Pancreas (tissue), 10 donors: ENCODE measurements around the gene CEMIP2. TPM values are rescaled to one million over a fixed set of nuclear protein-coding genes. Genes with fewer than 3 reads are reported as not detected.
A peak's percentile ranks its signal among the peaks of the same experiment; 100 is the strongest.

Experiments
- ATAC-seq, 4 donors: fragments of 200-7000 bp; cut with Tn5 transposase; one replicate each; pipeline versions ENCODE4 v1.8.0 to v1.9.1; 2020; ENCODE audit warnings: mild to moderate bottlenecking in 4 of 4, moderate library complexity in 4 of 4
- DNase-seq, 6 donors: peaks; one replicate each; pipeline ENCODE4 v3.0.0-alpha.2; 2020
- FAIRE-seq: peaks from 2 replicates; lab custom pipeline; 2012; peaks lifted over from hg19 to GRCh38; lab: Jason Lieb, UNC
- H3K27ac ChIP-seq, 4 donors: fragments of 200-600 bp; sonication (generic); 1 replicate in 3 of 4; 2 replicates in 1 of 4; pipeline versions ENCODE4 v1.5.0 to v1.8.0; 2020
- H3K27me3 ChIP-seq, 4 donors: fragments of 200-600 bp; one replicate each; pipeline ENCODE4 v1.8.0; 2021
- H3K36me3 ChIP-seq, 3 donors: fragments of 200-600 bp; sonication (generic) in 1 of 3; one replicate each; pipeline versions ENCODE4 v1.5.0 to v1.8.0; 2020 to 2021
- H3K4me1 ChIP-seq, 3 donors: fragments of 200-600 bp; one replicate each; pipeline ENCODE4 v1.8.0; 2021
- H3K4me3 ChIP-seq, 4 donors: fragments of 200-600 bp; sonication (generic) in 2 of 4; one replicate each; pipeline versions ENCODE4 v1.5.0 to v1.8.0; 2020 to 2021
- H3K9me3 ChIP-seq, 4 donors: fragments of 200-600 bp; one replicate each; pipeline ENCODE4 v1.8.0; 2021
- WGBS, 2 donors: extraction: QIAGEN DNeasy Blood & Tissue Kit; methylation state at CpG; one replicate each; pipeline ENCODE4 v1.1.7; 2013; 5-methylcytosine and 5-hydroxymethylcytosine counted together
- intact Hi-C, 3 donors: fragments of 100-400 bp; cut with DNase I; formaldehyde crosslinking; loops; one replicate each; pipeline versions ENCODE4 v1.11.1 to v1.14.2; 2022
- polyA plus RNA-seq, 2 donors: library from polyadenylated mRNA; stranded (reverse); fragments of 200-250 nt; gene quantifications; one replicate each; pipeline ENCODE4 v1.2.3, GENCODE V29; 2013
- total RNA-seq, 6 donors: library from RNA; stranded (reverse); fragmentation: NEBNext Ultra II Directional in 4 of 6; extraction: Animal tissue kit (Norgen Biotek cat#: 25700) in 4 of 6; gene quantifications; one replicate each; pipeline versions ENCODE4 v1.2.1 to v1.2.4, GENCODE V29; 2021 to 2023
- TF ChIP-seq, protein P1 (sequence below), 4 donors: fragments of 200-600 bp; sonication (generic) in 3 of 4; IDR thresholded peaks; one replicate each; pipeline versions ENCODE4 v1.5.0 to v1.8.0; 2021; ENCODE audit warnings: antibody characterized with exemption in 4 of 4
- donor health status: healthy with polysubstance abuse.
- donor health status: DM: no; HTN: no; CAD: no; lungs with moderate emphysema.
- donor health status: DM: no; HTN: no; CAD: no.
- donor health status: control.
- donor health status: control.
- donor health status: Bipolar disorder and iron deficiency.
- donor health status: DM: yes; HTN: yes; CAD: no.
- donor health status: DM: no; HTN: no; CAD: no.
- donor health status: DM: no; HTN: no; CAD: no.
- donor health status: DM: yes; HTN: yes; CAD: no.

CEMIP2 gene, protein sequence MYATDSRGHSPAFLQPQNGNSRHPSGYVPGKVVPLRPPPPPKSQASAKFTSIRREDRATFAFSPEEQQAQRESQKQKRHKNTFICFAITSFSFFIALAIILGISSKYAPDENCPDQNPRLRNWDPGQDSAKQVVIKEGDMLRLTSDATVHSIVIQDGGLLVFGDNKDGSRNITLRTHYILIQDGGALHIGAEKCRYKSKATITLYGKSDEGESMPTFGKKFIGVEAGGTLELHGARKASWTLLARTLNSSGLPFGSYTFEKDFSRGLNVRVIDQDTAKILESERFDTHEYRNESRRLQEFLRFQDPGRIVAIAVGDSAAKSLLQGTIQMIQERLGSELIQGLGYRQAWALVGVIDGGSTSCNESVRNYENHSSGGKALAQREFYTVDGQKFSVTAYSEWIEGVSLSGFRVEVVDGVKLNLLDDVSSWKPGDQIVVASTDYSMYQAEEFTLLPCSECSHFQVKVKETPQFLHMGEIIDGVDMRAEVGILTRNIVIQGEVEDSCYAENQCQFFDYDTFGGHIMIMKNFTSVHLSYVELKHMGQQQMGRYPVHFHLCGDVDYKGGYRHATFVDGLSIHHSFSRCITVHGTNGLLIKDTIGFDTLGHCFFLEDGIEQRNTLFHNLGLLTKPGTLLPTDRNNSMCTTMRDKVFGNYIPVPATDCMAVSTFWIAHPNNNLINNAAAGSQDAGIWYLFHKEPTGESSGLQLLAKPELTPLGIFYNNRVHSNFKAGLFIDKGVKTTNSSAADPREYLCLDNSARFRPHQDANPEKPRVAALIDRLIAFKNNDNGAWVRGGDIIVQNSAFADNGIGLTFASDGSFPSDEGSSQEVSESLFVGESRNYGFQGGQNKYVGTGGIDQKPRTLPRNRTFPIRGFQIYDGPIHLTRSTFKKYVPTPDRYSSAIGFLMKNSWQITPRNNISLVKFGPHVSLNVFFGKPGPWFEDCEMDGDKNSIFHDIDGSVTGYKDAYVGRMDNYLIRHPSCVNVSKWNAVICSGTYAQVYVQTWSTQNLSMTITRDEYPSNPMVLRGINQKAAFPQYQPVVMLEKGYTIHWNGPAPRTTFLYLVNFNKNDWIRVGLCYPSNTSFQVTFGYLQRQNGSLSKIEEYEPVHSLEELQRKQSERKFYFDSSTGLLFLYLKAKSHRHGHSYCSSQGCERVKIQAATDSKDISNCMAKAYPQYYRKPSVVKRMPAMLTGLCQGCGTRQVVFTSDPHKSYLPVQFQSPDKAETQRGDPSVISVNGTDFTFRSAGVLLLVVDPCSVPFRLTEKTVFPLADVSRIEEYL (N-terminal part only)
- total RNA-seq (10 to 100 TPM; 16.2 to 42.1 (median 27.3) TPM), polyA plus RNA-seq (10 to 100 TPM; 14.3 to 18.5 TPM)

DNA sequence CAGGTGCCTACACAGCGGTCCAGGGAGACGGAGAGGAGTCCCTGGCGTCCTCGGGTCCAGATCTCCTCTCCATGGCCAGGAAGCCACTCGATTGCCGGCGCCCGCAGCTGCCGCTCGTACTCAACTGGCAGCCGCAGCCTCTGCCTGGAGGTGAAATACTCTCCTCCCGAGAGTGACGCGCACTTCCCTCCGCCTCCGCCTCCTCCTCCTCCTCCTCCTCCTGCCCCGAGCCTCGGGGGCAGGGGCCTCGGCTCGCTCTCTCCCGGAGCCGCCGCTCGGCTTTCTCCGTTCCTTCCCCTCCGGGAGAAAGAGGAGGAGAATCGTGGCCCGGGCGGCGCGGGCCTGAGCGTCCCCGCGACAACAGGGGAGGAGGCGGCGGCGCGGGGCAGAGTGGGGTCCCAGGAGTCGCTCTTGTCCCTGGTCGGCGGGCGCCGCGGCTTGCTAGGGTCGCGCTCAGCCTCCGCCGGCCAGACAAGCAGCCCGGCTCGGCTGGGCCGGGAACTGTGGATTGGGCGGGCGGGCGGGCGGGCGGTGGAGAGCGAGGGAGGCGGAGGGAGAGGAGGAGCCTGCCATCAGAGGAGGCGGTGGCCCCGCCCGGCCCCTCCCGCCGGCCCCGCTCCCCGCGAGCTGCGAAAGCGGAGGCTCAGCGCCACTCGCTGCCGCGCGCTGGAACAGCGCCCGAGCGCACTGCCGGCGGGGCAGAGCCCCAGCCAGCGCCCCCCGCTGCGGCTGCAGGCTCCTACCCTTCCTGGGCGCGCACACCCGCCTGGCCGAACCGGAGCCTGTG, at the start of gene CEMIP2:
TSS of gene CEMIP2 (minus strand) at position 126 of the 787 bp plus-strand sequence. CDS start 18,140 bp downstream, outside the sequence.
- 0% methylated on average over 29 to 86 of the region's 86 CpGs for WGBS, 2 donors
- TF ChIP-seq, protein P1, sequence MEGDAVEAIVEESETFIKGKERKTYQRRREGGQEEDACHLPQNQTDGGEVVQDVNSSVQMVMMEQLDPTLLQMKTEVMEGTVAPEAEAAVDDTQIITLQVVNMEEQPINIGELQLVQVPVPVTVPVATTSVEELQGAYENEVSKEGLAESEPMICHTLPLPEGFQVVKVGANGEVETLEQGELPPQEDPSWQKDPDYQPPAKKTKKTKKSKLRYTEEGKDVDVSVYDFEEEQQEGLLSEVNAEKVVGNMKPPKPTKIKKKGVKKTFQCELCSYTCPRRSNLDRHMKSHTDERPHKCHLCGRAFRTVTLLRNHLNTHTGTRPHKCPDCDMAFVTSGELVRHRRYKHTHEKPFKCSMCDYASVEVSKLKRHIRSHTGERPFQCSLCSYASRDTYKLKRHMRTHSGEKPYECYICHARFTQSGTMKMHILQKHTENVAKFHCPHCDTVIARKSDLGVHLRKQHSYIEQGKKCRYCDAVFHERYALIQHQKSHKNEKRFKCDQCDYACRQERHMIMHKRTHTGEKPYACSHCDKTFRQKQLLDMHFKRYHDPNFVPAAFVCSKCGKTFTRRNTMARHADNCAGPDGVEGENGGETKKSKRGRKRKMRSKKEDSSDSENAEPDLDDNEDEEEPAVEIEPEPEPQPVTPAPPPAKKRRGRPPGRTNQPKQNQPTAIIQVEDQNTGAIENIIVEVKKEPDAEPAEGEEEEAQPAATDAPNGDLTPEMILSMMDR (IDR thresholded peaks at IDR 0.05) = no peak
- H3K9me3 ChIP-seq = no peaks in the 10 kb centered on the region
- peak; percentile 78 to 86 (median 84) for ATAC-seq
- H3K36me3 ChIP-seq = no peaks in the 10 kb centered on the region
- H3K27me3 ChIP-seq = no peaks in the 10 kb centered on the region
- intact Hi-C loops = no loop called here
- H3K4me3 ChIP-seq = peak within 1 kb of the TSS; percentile 73 to 85 (median 78)
- peak within 1 kb of the TSS; percentile 90 to 98 (median 96) for H3K27ac ChIP-seq
- peak; percentile 91 to 95 (median 94) for DNase-seq
- peaks cover 22 to 29% (median 24%) of the 10 kb centered on the region in 3 donors for H3K4me1 ChIP-seq
- FAIRE-seq = no peak

DNA sequence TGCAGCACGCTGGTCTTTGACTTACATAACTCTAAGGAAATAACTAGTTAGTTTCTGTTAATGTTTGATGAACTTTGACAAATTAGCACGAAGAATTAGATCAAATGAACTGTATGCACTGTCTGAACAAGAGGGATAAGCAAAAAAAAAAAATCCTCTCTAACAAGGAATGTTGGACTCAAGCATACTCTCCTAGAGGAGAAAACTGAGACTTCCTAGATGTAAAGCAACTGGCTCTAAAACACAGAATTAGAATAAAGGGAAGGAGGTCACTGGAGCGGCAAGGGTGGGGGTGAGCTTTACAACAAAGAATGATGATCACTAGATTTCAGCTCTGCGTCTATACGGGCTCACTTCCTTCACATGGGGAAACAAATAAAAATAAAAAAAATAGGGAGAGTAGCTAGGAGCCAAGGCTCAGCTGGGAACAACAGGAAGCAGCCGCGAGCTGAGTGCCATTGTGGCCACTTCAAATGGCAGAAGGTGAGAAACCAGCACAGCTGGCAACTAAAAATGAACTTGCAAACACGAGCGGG, 48.7 kb upstream of the CEMIP2 start:
- no peak overlapping the region for H3K4me3 ChIP-seq
- DNase-seq (no peak), ATAC-seq (peak; percentile 24 to 55 (median 45)), FAIRE-seq (no peak)
- 35 to 38% methylated on average over 9 of the region's 9 CpGs for WGBS, 2 donors
- H3K36me3 ChIP-seq = no peaks in the 10 kb centered on the region
- H3K27ac ChIP-seq = peak overlapping the region in 1 of 4 donors; percentile 17
- no peaks in the 10 kb centered on the region for H3K9me3 ChIP-seq
- peaks cover 0 to 4% (median 0%) of the 10 kb centered on the region in 3 donors for H3K4me1 ChIP-seq
- intact Hi-C loops = loop anchor here in 1 of 3 donors (10.0 kb wide), 1 partner anchor 208 kb away; no protein-coding TSS in a partner anchor
- no peaks in the 10 kb centered on the region for H3K27me3 ChIP-seq
- TF ChIP-seq, protein P1 (IDR thresholded peaks at IDR 0.05) = no peak

DNA sequence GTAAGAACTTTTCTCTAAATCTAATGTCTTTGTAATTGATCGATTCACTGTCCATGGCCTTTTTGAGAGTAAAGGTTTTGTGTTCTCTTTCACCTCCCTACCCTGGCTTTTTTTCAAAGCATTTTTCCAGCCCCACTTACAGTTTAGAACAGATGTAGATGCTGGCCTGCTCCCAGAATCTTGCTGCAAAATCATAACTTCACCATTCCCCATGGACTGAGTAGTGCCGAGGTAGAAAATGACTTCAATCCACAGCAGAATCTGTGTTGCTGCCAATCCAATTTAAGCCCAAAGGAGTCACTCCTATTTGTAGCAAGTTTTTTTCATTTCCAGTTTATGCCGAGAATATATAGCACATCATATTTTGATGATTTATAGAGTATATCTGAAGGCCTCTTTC, 46.5 kb upstream of the CEMIP2 start:
- Histone ChIP-seq H3K27me3 (no peaks in the 10 kb centered on the region), H3K36me3 (no peaks in the 10 kb centered on the region), H3K9me3 (no peaks in the 10 kb centered on the region), H3K4me3 (no peak overlapping the region), H3K27ac (no peak overlapping the region), H3K4me1 (peaks cover 0 to 4% (median 0%) of the 10 kb centered on the region in 3 donors)
- ATAC-seq = no peak
- 85 to 88% methylated on average over 3 of the region's 3 CpGs for WGBS, 2 donors
- intact Hi-C loops = loop anchor here in 1 of 3 donors (10.0 kb wide), 1 partner anchor 210 kb away; no protein-coding TSS in a partner anchor
- TF ChIP-seq, protein P1 (IDR thresholded peaks at IDR 0.05) = no peak
- no peak for FAIRE-seq
- no peak for DNase-seq

DNA sequence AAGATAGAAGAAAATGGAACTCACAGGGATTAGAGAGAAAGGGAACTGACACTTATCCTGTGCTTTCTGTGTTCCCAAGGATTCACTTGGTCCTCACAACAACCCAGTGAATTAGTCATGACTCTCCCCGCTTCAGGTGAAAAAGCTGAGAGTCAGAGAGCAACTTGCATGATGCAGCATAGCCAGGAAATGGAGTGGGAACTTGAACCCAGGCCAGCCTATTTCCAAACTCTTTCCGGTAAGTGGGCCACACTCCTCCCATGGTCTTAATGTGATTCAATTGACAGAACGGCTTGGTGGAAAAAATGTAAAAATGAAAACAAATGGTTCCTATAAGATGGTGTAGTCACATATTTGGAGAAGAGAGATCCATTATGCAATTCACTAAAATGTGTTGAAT, 45.9 kb upstream of the CEMIP2 start:
- FAIRE-seq (no peak), ATAC-seq (peak in 1 of 4 donors; percentile 34), DNase-seq (no peak)
- Histone ChIP-seq H3K4me3 (no peak overlapping the region), H3K9me3 (no peaks in the 10 kb centered on the region), H3K27ac (no peak overlapping the region), H3K36me3 (no peaks in the 10 kb centered on the region), H3K4me1 (peaks cover 0 to 4% (median 0%) of the 10 kb centered on the region in 3 donors), H3K27me3 (no peaks in the 10 kb centered on the region)
- intact Hi-C loops = loop anchor here in 1 of 3 donors (10.0 kb wide), 1 partner anchor 211 kb away; no protein-coding TSS in a partner anchor
- TF ChIP-seq, protein P1 (IDR thresholded peaks at IDR 0.05) = no peak
- WGBS, 2 donors = 87 to 90% methylated on average over 3 of the region's 3 CpGs
